Endothelial cell of umbilical vein (primary cell): ENCODE data around the gene CELA3A. TPM values are rescaled to one million over a fixed set of nuclear protein-coding genes. Genes with fewer than 3 reads are reported as not detected.
A peak's percentile ranks its signal among the peaks of the same experiment; 100 is the strongest.

Experiments used
- Bru-seq: library from RNA; stranded (reverse); fragments of 400-500 nt; gene quantifications from one replicate; lab custom pipeline; 2021; lab: Mats Ljungman, UMichigan
- BruChase-seq, 2 experiments: library from RNA; stranded (reverse); fragments of 400-500 nt; gene quantifications; one replicate each; lab custom pipeline; 2021; lab: Mats Ljungman, UMichigan
- BruUV-seq: library from RNA; stranded (reverse); fragments of 400-500 nt; replicated peaks from 2 replicates; lab custom pipeline; 2021; lab: Mats Ljungman, UMichigan
- CTCF ChIA-PET: fragments of 300-600, 350-600 bp; sonication (Branson Sonifier 250); formaldehyde crosslinking; loops from one replicate; lab custom pipeline; 2021; ENCODE audit warnings: antibody characterized with exemption, inconsistent platforms; lab: Charles Lee
- POLR2A ChIA-PET: fragments of 300-600, 350-600 bp; sonication (Branson Sonifier 250); formaldehyde crosslinking; loops from one replicate; lab custom pipeline; 2021; ENCODE audit warnings: antibody characterized with exemption, inconsistent platforms; lab: Charles Lee
- DNase-seq: peaks from one replicate; pipeline ENCODE4 v3.0.0-alpha.2; 2011; ENCODE audit warnings: low read depth, low spot score
- FAIRE-seq: peaks from 2 replicates; lab custom pipeline; 2011; peaks lifted over from hg19 to GRCh38; lab: Jason Lieb, UNC
- H2AFZ ChIP-seq: 2 replicates; pipeline ENCODE4 v1.6.0; 2012; ENCODE audit warnings: low read depth, low read length, control low read depth, inconsistent platforms
- H3K27ac ChIP-seq: 2 replicates; pipeline ENCODE4 v1.5.1; 2011; ENCODE audit warnings: low read depth, mild to moderate bottlenecking, control low read depth, low read length, moderate library complexity; ENCODE audit not compliant: insufficient read depth
- H3K27me3 ChIP-seq, 2 experiments: 2 replicates each; pipeline versions ENCODE4 v1.6.0 to v1.6.1; 2011; ENCODE audit warnings: low read length in 2 of 2, mixed read lengths in 1 of 2; ENCODE audit not compliant: control insufficient read depth in 2 of 2, insufficient read depth in 2 of 2
- H3K36me3 ChIP-seq, 2 experiments: 2 replicates in 1 of 2; 3 replicates in 1 of 2; pipeline ENCODE4 v1.5.1; 2011; ENCODE audit warnings: low read length in 2 of 2, mild to moderate bottlenecking in 1 of 2, moderate library complexity in 1 of 2; ENCODE audit not compliant: control insufficient read depth in 2 of 2, insufficient read depth in 2 of 2; ENCODE audit errors: extremely low read depth in 1 of 2
- H3K4me1 ChIP-seq: 3 replicates; pipeline ENCODE4 v1.5.1; 2011; ENCODE audit warnings: mild to moderate bottlenecking, low read length; ENCODE audit not compliant: control insufficient read depth, insufficient read depth; ENCODE audit errors: extremely low read depth
- H3K4me2 ChIP-seq: 2 replicates; pipeline ENCODE4 v1.6.1; 2011; ENCODE audit warnings: low read length, control low read depth, mixed read lengths; ENCODE audit not compliant: insufficient read depth
- H3K4me3 ChIP-seq, 3 experiments: fragments of 200-600 bp in 1 of 3; sonication (generic), shearing (Covaris generic) in 1 of 3; replicated peaks in 1 of 3; 2 replicates each; pipeline ENCODE4 v1.5.1; 2011 to 2016; ENCODE audit warnings: control low read depth in 3 of 3, low read length in 3 of 3, mild to moderate bottlenecking in 2 of 3, inconsistent platforms in 1 of 3, low read depth in 1 of 3, moderate library complexity in 1 of 3; ENCODE audit not compliant: insufficient read depth in 1 of 3
- H3K79me2 ChIP-seq: 2 replicates; pipeline ENCODE4 v1.6.0; 2012; ENCODE audit warnings: low read length, inconsistent platforms; ENCODE audit not compliant: control insufficient read depth, insufficient read depth
- H3K9ac ChIP-seq: replicated peaks from 2 replicates; pipeline ENCODE3; 2011; ENCODE audit warnings: low read length, control low read depth; ENCODE audit not compliant: insufficient read depth; ENCODE audit errors: extremely low read depth
- H3K9me1 ChIP-seq: replicated peaks from 3 replicates; pipeline ENCODE4 v1.6.0; 2011; ENCODE audit warnings: mild to moderate bottlenecking, low read length; ENCODE audit not compliant: control insufficient read depth, insufficient read depth; ENCODE audit errors: extremely low read depth
- H3K9me3 ChIP-seq: replicated peaks from 2 replicates; pipeline ENCODE4 v1.5.1; 2012; ENCODE audit warnings: low read length, inconsistent platforms; ENCODE audit not compliant: control insufficient read depth, insufficient read depth
- H4K20me1 ChIP-seq: replicated peaks from 2 replicates; pipeline ENCODE3; 2011; ENCODE audit warnings: mild to moderate bottlenecking, low read length; ENCODE audit not compliant: control insufficient read depth, insufficient read depth; ENCODE audit errors: extremely low read depth
- CTCF ChIP-seq, 2 donors: IDR thresholded peaks; 1 replicate in 1 of 2; 2 replicates in 1 of 2; pipeline ENCODE4 v1.5.1; 2011; ENCODE audit warnings: low read length in 2 of 2, mild to moderate bottlenecking in 2 of 2, moderate library complexity in 2 of 2, control low read depth in 1 of 2, inconsistent platforms in 1 of 2, low read depth in 1 of 2; ENCODE audit not compliant: insufficient read depth in 1 of 2; ENCODE audit errors: extremely low read depth in 1 of 2
- EZH2 ChIP-seq: IDR thresholded peaks from 2 replicates; pipeline ENCODE4 v1.6.1; 2012; ENCODE audit warnings: borderline replicate concordance, low read depth, mild to moderate bottlenecking, moderate library complexity, low read length, inconsistent platforms; ENCODE audit not compliant: severe bottlenecking
- FOS ChIP-seq: IDR thresholded peaks from 2 replicates; pipeline ENCODE4 v1.6.1; 2011; ENCODE audit warnings: mild to moderate bottlenecking, low read length, moderate library complexity, borderline replicate concordance; ENCODE audit not compliant: insufficient read depth
- GATA2 ChIP-seq: IDR thresholded peaks from 2 replicates; pipeline ENCODE4 v1.7.0; 2011; ENCODE audit warnings: low read depth, mild to moderate bottlenecking, moderate library complexity, mixed read lengths, low read length; ENCODE audit not compliant: insufficient read length, insufficient read depth
- JUN ChIP-seq: IDR thresholded peaks from 2 replicates; pipeline ENCODE4 v1.6.1; 2011; ENCODE audit warnings: borderline replicate concordance, low read depth; ENCODE audit not compliant: insufficient read length, insufficient read depth
- MYC ChIP-seq: IDR thresholded peaks from one replicate; pipeline ENCODE4 v1.6.1; 2011; ENCODE audit warnings: mild to moderate bottlenecking, low read depth, low read length
- POLR2A ChIP-seq: IDR thresholded peaks from 2 replicates; pipeline ENCODE4 v1.6.1; 2012; ENCODE audit warnings: low read depth, mild to moderate bottlenecking, control low read depth, low read length
- POLR2AphosphoS5 ChIP-seq: IDR thresholded peaks from 2 replicates; pipeline ENCODE4 v1.6.1; 2012; ENCODE audit warnings: low read depth, mild to moderate bottlenecking, control low read depth, low read length, moderate library complexity; ENCODE audit not compliant: insufficient read depth
- dilution Hi-C: fragments of 300-500 bp; cut with MboI; formaldehyde crosslinking; loops from one replicate; pipeline ENCODE4 v1.15.0; 2019; ENCODE audit warnings: low sequenced_read_pairs; ENCODE audit not compliant: extremely low pct_ligation_motif_present
- intact Hi-C: fragments of 100-400 bp; cut with micrococcal nuclease; formaldehyde crosslinking; loops from one replicate; pipeline ENCODE4 v1.10.0; 2022
- long read RNA-seq: library from polyadenylated mRNA; stranded (forward); transcript quantifications from one replicate; pipeline ENCODE4 v2.0.0, GENCODE V29; 2021
- polyA minus RNA-seq, 3 experiments: library from RNA; depleted of rRNA, polyadenylated mRNA; stranded (reverse); fragments of >200 nt; gene quantifications; 1 replicate in 1 of 3; 2 replicates in 2 of 3; pipeline ENCODE4 v1.2.3, GENCODE V29; 2011
- polyA plus RNA-seq, 4 experiments: library from polyadenylated mRNA; depleted of rRNA in 3 of 4; stranded (reverse) in 3 of 4; unstranded in 1 of 4; fragments of >200 nt; gene quantifications; 2 replicates each; pipeline versions ENCODE4 v1.2.1 to v1.2.3, GENCODE V29; 2011 to 2012; ENCODE audit warnings: missing spikeins in 1 of 4
- total RNA-seq: library from RNA; stranded (reverse); gene quantifications from 2 replicates; pipeline ENCODE4 v1.2.3, GENCODE V29; 2021
- TF ChIP-seq, protein P1 (sequence below): IDR thresholded peaks from 2 replicates; pipeline ENCODE4 v1.6.1; 2011; ENCODE audit not compliant: insufficient read depth, insufficient read length

Gene CELA3A, protein sequence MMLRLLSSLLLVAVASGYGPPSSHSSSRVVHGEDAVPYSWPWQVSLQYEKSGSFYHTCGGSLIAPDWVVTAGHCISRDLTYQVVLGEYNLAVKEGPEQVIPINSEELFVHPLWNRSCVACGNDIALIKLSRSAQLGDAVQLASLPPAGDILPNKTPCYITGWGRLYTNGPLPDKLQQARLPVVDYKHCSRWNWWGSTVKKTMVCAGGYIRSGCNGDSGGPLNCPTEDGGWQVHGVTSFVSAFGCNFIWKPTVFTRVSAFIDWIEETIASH
- total RNA-seq = not detected in 2 replicates
- polyA plus RNA-seq = 0.35 TPM in 1 of 2 replicates, not detected in the other
- polyA plus RNA-seq (2011; cell fraction: cytosol; rRNA removed) = 0.16 and 0.43 TPM in 2 replicates
- 0.26 TPM in 1 of 2 replicates, not detected in the other for polyA plus RNA-seq (2011; cell fraction: nucleus; rRNA removed)
- not detected in 2 replicates for polyA plus RNA-seq (2012)
- not detected in 2 replicates for polyA minus RNA-seq
- polyA minus RNA-seq (2011; cell fraction: cytosol; rRNA and poly(A)+ RNA removed) = not detected
- not detected in 2 replicates for polyA minus RNA-seq (2011; cell fraction: nucleus; rRNA and poly(A)+ RNA removed)
- Bru-seq, nascent RNA = not detected
- BruChase-seq, experiment 1, labeled RNA remaining after a 6-hour chase = percentile 18 among the genes with signal in this experiment
- not detected for BruChase-seq, experiment 2, labeled RNA remaining after a 2-hour chase
- long read RNA-seq = 0 reads

DNA sequence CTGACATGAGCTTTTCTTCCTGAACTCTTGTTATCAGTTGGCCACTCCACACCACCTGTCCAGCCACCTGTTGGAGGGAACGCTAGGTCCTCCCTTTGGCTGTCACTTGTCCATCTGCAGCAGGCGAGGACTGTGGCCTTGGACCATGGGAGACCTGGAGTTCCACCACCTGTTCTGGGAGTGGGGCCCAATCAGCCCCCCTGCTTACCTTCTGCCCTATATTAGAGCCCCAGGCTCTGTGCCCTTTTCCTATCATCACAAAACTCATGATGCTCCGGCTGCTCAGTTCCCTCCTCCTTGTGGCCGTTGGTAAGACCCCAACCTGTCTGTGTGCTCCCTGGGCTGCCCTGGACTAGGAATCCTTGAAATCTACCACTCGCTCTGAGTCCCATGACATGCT lies at the start of gene CELA3A:
CELA3A (plus strand) TSS at position 249 of the 400 bp plus-strand sequence; CDS start at position 267, 18 bp downstream.
- no peak for FAIRE-seq
- ChIA-PET POLR2A (no interaction called here), CTCF (no interaction called here)

More for the DNA sequence above, at the start of gene CELA3A:
- intact Hi-C loops = no loop called here
- H3K9ac ChIP-seq = no peak within 1 kb of the TSS
- H3K9me3 ChIP-seq = no peaks in the 10 kb centered on the region
- no peaks in the 10 kb centered on the region for H3K79me2 ChIP-seq
- no peak within 1 kb of the TSS for H3K27ac ChIP-seq
- H3K4me1 ChIP-seq = peaks cover 29% of the 10 kb centered on the region
- dilution Hi-C loops = no loop called here
- DNase-seq = no peak
- no TSS peak for BruUV-seq
- no peak within 1 kb of the TSS for H3K4me3 ChIP-seq
- H3K9me1 ChIP-seq = no peaks in the 10 kb centered on the region
- no peaks in the 10 kb centered on the region for H3K27me3 ChIP-seq
- no peak within 1 kb of the TSS for H3K4me2 ChIP-seq
- no peak for TF ChIP-seq CTCF (IDR thresholded peaks at IDR 0.05; ENCODE audit: extremely low read depth in 1 of 2, insufficient read depth in 1 of 2, low read depth in 1 of 2, low read length in 2 of 2)
- no peak for TF ChIP-seq POLR2AphosphoS5
- no peak for TF ChIP-seq EZH2
- no peak for TF ChIP-seq POLR2A
- TF ChIP-seq MYC = no peak
- no peak for TF ChIP-seq GATA2
- TF ChIP-seq, protein P1, sequence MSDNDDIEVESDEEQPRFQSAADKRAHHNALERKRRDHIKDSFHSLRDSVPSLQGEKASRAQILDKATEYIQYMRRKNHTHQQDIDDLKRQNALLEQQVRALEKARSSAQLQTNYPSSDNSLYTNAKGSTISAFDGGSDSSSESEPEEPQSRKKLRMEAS = no peak
- no peak for TF ChIP-seq JUN
- no peak for TF ChIP-seq FOS
- no peaks in the 10 kb centered on the region for H3K36me3 ChIP-seq
- no peak within 1 kb of the TSS for H2AFZ ChIP-seq
- no peaks in the 10 kb centered on the region for H4K20me1 ChIP-seq
